A549 (cell line): Measurements from ENCODE around the gene POLD1. TPM values are rescaled to one million over a fixed set of nuclear protein-coding genes. Genes with fewer than 3 reads are reported as not detected.

ENCODE experiments used
- ATAC-seq, 2 experiments: fragments of 200-7000 bp in 1 of 2; fragments of >200 bp in 1 of 2; cut with Nextera tagmentation in 1 of 2; cut with Tn5 transposase in 1 of 2; 3 replicates each; pipeline versions ENCODE4 v1.8.0 to v1.9.1; 2018 to 2020; ENCODE audit warnings: mild to moderate bottlenecking in 1 of 2, moderate library complexity in 1 of 2
- CTCF ChIA-PET: fragments of 300-600 bp; sonication (Branson Sonifier 250); formaldehyde crosslinking; extraction: SDS; loops from one replicate; lab custom pipeline; 2021; ENCODE audit warnings: antibody characterized with exemption, inconsistent platforms; lab: Yijun Ruan, JAX
- POLR2A ChIA-PET: fragments of 350-600 bp; formaldehyde crosslinking; extraction: SDS; loops from one replicate; lab custom pipeline; 2021; ENCODE audit warnings: antibody characterized with exemption, inconsistent platforms; lab: Yijun Ruan, JAX
- DNase-seq, 2 experiments: peaks; one replicate each; pipeline versions ENCODE4 v3.0.0 to v3.0.0-alpha.2; 2011 to 2016; ENCODE audit warnings: low read depth in 1 of 2, low spot score in 1 of 2
- FAIRE-seq: peaks from 2 replicates; lab custom pipeline; 2011; peaks lifted over from hg19 to GRCh38; lab: Jason Lieb, UNC
- H3K27ac ChIP-seq, 2 experiments: fragments of >200 bp; sonication (Bioruptor Twin); formaldehyde crosslinking; 3 replicates each; pipeline ENCODE4 v1.5.1; 2016 to 2017
- H3K4me1 ChIP-seq: fragments of >200 bp; sonication (Bioruptor Twin); formaldehyde crosslinking; 3 replicates; pipeline ENCODE4 v1.6.1; 2016
- H3K4me2 ChIP-seq: fragments of >200 bp; sonication (Bioruptor Twin); formaldehyde crosslinking; 3 replicates; pipeline ENCODE4 v1.6.1; 2016
- H3K4me3 ChIP-seq: fragments of >200 bp; sonication (Bioruptor Twin); formaldehyde crosslinking; 3 replicates; pipeline ENCODE4 v1.5.1; 2016
- H3K9me3 ChIP-seq: fragments of >200 bp; sonication (Bioruptor Twin); formaldehyde crosslinking; 3 replicates; pipeline ENCODE4 v1.6.1; 2016
- CEBPB ChIP-seq, 2 experiments: fragments of >200 bp in 1 of 2; sonication (Bioruptor Twin) in 1 of 2; formaldehyde crosslinking in 1 of 2; IDR thresholded peaks; 2 replicates each; pipeline ENCODE4 v1.6.1; 2012 to 2016
- CTCF ChIP-seq: fragments of >200 bp; sonication (Bioruptor Twin); formaldehyde crosslinking; IDR thresholded peaks from 3 replicates; pipeline ENCODE4 v1.5.1; 2016
- ELK1 ChIP-seq: fragments of 150-350 bp; IDR thresholded peaks from 2 replicates; pipeline ENCODE4 v1.6.1; 2014; ENCODE audit warnings: low read depth, mild to moderate bottlenecking, low read length
- FOSL2 ChIP-seq, 2 experiments: fragments of 450-650 bp in 1 of 2; fragments of >200 bp in 1 of 2; sonication (Bioruptor Twin) in 1 of 2; formaldehyde crosslinking; IDR thresholded peaks; 2 replicates each; pipeline versions ENCODE4 v1.5.0 to v1.6.1; 2016 to 2020; ENCODE audit warnings: mild to moderate bottlenecking in 1 of 2, moderate library complexity in 1 of 2
- FOXS1 ChIP-seq: fragments of 250-450 bp; sonication (Bioruptor Pico); IDR thresholded peaks from 2 replicates; pipeline ENCODE4 v1.5.0; 2020; ENCODE audit warnings: mild to moderate bottlenecking, moderate library complexity
- GATA3 ChIP-seq: IDR thresholded peaks from 2 replicates; pipeline ENCODE4 v1.6.1; 2012; ENCODE audit warnings: borderline replicate concordance
- HDAC2 ChIP-seq: fragments of 200-600 bp; sonication (generic); IDR thresholded peaks from 2 replicates; pipeline ENCODE4 v1.6.1; 2016
- HES2 ChIP-seq: fragments of >200 bp; sonication (Bioruptor Twin); formaldehyde crosslinking; IDR thresholded peaks from 2 replicates; pipeline ENCODE4 v1.6.1; 2016
- HEYL ChIP-seq: fragments of 250-450 bp; sonication (Bioruptor Pico); IDR thresholded peaks from 2 replicates; pipeline ENCODE4 v1.8.0; 2021; ENCODE audit warnings: mild to moderate bottlenecking, moderate library complexity
- HMGXB4 ChIP-seq: fragments of 250-450 bp; sonication (Bioruptor Pico); IDR thresholded peaks from 2 replicates; pipeline ENCODE4 v1.5.0; 2021; ENCODE audit warnings: mild to moderate bottlenecking, moderate library complexity, borderline replicate concordance
- HOXB13 ChIP-seq: fragments of 250-450 bp; sonication (Bioruptor Pico); IDR thresholded peaks from 2 replicates; pipeline ENCODE4 v1.5.0; 2020; ENCODE audit warnings: low read depth, mild to moderate bottlenecking, moderate library complexity
- JUNB ChIP-seq: fragments of >200 bp; sonication (Bioruptor Twin); formaldehyde crosslinking; IDR thresholded peaks from 2 replicates; pipeline ENCODE4 v1.6.1; 2016
- MAFK ChIP-seq: fragments of 450-650 bp; IDR thresholded peaks from 2 replicates; pipeline ENCODE4 v1.6.1; 2014; ENCODE audit not compliant: partially characterized antibody
- MAX ChIP-seq: IDR thresholded peaks from 2 replicates; pipeline ENCODE4 v1.6.1; 2012
- MAZ ChIP-seq: fragments of 150-350 bp; IDR thresholded peaks from 2 replicates; pipeline ENCODE4 v1.6.1; 2014; ENCODE audit warnings: antibody characterized with exemption, low read depth, low read length, borderline replicate concordance
- NFE2L2 ChIP-seq: fragments of 150-350 bp; conservative IDR thresholded peaks from 2 replicates; pipeline ENCODE4 v1.6.1; 2014; ENCODE audit warnings: low read length
- PHF8 ChIP-seq: fragments of 200-600 bp; sonication (generic); IDR thresholded peaks from 2 replicates; pipeline ENCODE4 v1.6.1; 2016; ENCODE audit warnings: low read depth, mild to moderate bottlenecking, antibody characterized with exemption, moderate library complexity, borderline replicate concordance
- POLR2A ChIP-seq: IDR thresholded peaks from 2 replicates; pipeline ENCODE4 v1.6.1; 2012; ENCODE audit warnings: mild to moderate bottlenecking, low read length
- RARB ChIP-seq: fragments of 250-450 bp; sonication (Bioruptor Pico); IDR thresholded peaks from 2 replicates; pipeline ENCODE4 v1.8.0; 2021; ENCODE audit warnings: mild to moderate bottlenecking, moderate library complexity
- RCOR1 ChIP-seq: fragments of 150-350 bp; IDR thresholded peaks from 2 replicates; pipeline ENCODE4 v1.6.1; 2014; ENCODE audit warnings: antibody characterized with exemption, low read length, low read depth
- REST ChIP-seq: fragments of 200-600 bp; sonication (generic); IDR thresholded peaks from 2 replicates; pipeline ENCODE4 v1.6.1; 2016; ENCODE audit warnings: antibody characterized with exemption, mild to moderate bottlenecking, moderate library complexity
- TFCP2L1 ChIP-seq: fragments of 250-450 bp; sonication (Bioruptor Pico); IDR thresholded peaks from 2 replicates; pipeline ENCODE4 v1.5.0; 2021; ENCODE audit warnings: mild to moderate bottlenecking
- USF2 ChIP-seq: fragments of 450-650 bp; IDR thresholded peaks from 2 replicates; pipeline ENCODE4 v1.6.1; 2014; ENCODE audit warnings: antibody characterized with exemption
- ZFP36 ChIP-seq: fragments of 450-650 bp; IDR thresholded peaks from 2 replicates; pipeline ENCODE4 v1.6.1; 2014; ENCODE audit warnings: borderline replicate concordance; ENCODE audit not compliant: partially characterized antibody
- WGBS: methylation state at CpG from one replicate; pipeline ENCODE4 v1.1.6; 2017; ENCODE audit errors: missing lambda C conversion rate; 5-methylcytosine and 5-hydroxymethylcytosine counted together
- polyA plus RNA-seq, 4 experiments: library from polyadenylated mRNA; depleted of rRNA in 3 of 4; stranded (reverse); fragments of >200 nt; fragmentation: RNase III in 1 of 4; extraction: RNeasy Plus Mini Kit Qiagen cat#74134 plus additional on column Dnase treatment in 1 of 4; gene quantifications; 2 replicates in 3 of 4; 3 replicates in 1 of 4; pipeline ENCODE4 v1.2.3, GENCODE V29; 2011 to 2017

Gene POLD1
- polyA plus RNA-seq, 2 of the 4 experiments (the other 2 are of a cell fraction) = 26.1 to 88.8 TPM

- TF ChIP-seq HDAC2 (no peak), NFE2L2 (no peak), PHF8 (no peak), FOXS1 (CRISPR knock-in tag) (no peak), MAFK (no peak), POLR2A (no peak), TFCP2L1 (CRISPR knock-in tag) (no peak), HMGXB4 (CRISPR knock-in tag) (no peak), MAX (no peak), CTCF (no peak), HEYL (CRISPR knock-in tag) (no peak), HES2 (no peak), MAZ (no peak), USF2 (no peak), GATA3 (no peak)
- Histone ChIP-seq H3K4me1 (peaks cover 10% of the 10 kb centered on the region; the same call in 2 of the 3 replicates), H3K9me3 (no peaks in the 10 kb centered on the region), H3K4me2 (no peak overlapping the region), H3K4me3 (no peak overlapping the region), H3K27ac (no peak overlapping the region)
- DNase-seq = no peak
- ChIA-PET CTCF (interaction anchor here (1.2 to 4.3 kb wide), 2 partner anchors 9 to 21 kb away, joined by 5 to 20 read pairs; no protein-coding TSS in a partner anchor), POLR2A (no interaction called here)
- WGBS = 95% methylated on average over 36 of the region's 36 CpGs
- FAIRE-seq = no peak
- ATAC-seq = no peak
Measured at GRCh38 chr19:50378169-50378862, 5.8 kb upstream of the POLD1 start.

- TF ChIP-seq JUNB = no peak
- TF ChIP-seq CEBPB (IDR thresholded peaks at IDR 0.05) = no peak
- TF ChIP-seq POLR2A = no peak
- no peak for TF ChIP-seq ELK1
- TF ChIP-seq RARB (CRISPR knock-in tag) = no peak
- no peak for TF ChIP-seq FOSL2 (IDR thresholded peaks at IDR 0.05)
- TF ChIP-seq FOSL2 (CRISPR knock-in tag; IDR thresholded peaks at IDR 0.05) = no peak
- no peak for TF ChIP-seq ZFP36
- TF ChIP-seq RCOR1 = no peak
- TF ChIP-seq REST = no peak
- TF ChIP-seq HOXB13 (CRISPR knock-in tag) = no peak
- 99% methylated on average over 9 of the region's 10 CpGs for WGBS
- peaks cover 13% of the 10 kb centered on the region; the same call in 2 of the 3 replicates for H3K4me1 ChIP-seq
- FAIRE-seq = no peak
- no peak for DNase-seq
- H3K9me3 ChIP-seq = no peaks in the 10 kb centered on the region
- no peak overlapping the region for H3K27ac ChIP-seq
- no peak for ATAC-seq
- H3K4me2 ChIP-seq = no peak overlapping the region
- CTCF ChIA-PET = interaction anchor here (1.2 to 4.3 kb wide), 2 partner anchors 10 to 21 kb away, joined by 5 to 20 read pairs; no protein-coding TSS in a partner anchor
- no peak overlapping the region for H3K4me3 ChIP-seq
- POLR2A ChIA-PET = no interaction called here
Measured at GRCh38 chr19:50378863-50379236, 5.3 kb upstream of the POLD1 start.
